ENCODE measurements around the gene ISG15.
"Not testable (repeated sequence)": the region's sequence is repeated elsewhere in the genome, so short reads cannot be mapped to it uniquely, and the experiment has no call there.

ISG15 gene

DNA sequence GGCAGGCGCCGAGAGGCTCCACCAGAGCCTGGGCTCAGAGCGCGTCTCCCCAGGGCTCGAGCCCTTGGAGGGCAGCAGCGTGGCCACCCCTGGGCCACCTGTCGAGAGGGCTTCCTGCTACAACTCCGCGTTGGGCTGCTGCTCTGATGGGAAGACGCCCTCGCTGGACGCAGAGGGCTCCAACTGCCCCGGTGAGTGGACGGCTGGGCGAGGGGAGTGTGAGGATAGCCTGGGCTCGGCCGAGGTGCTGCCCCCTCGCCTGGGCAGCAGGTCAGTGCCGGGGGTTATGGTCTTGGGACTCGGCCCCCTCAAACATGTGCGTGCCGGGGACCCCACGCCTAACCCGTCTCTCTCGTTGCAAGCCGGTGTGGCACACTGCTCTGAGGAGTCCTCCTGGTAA, 33.5 kb downstream of the ISG15 start:
- DNase-seq, result no peak

DNA sequence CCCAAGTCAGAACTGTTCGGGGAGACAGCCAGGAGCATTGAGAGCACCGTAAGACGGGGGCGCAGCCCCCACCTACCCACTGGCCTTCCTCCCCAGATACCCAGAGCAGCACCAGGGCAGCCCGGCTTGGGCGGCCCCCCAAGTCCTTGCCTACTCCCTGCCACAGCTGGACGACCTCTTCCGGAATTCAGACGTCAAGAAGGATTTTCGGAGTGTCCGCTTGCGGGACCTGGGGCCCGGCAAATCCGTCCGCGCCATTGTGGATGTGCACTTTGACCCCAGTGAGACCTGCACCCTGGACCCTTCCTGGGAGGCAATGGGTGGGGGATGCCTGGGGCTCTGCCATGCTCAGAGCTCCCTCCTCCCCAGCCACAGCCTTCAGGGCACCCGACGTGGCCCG, 34.1 kb downstream of the ISG15 start:
- no peak for DNase-seq

DNA sequence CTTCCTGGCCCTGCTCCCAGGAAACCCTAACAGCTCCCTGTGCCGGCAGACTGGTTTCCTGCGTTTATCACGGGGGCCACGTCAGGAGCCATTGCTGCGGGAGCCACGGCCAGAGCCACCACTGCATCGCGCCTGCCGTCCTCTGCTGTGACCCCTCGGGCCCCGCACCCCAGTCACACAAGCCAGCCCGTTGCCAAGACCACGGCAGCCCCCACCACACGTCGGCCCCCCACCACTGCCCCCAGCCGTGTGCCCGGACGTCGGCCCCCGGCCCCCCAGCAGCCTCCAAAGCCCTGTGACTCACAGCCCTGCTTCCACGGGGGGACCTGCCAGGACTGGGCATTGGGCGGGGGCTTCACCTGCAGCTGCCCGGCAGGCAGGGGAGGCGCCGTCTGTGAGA, 34.7 kb downstream of the ISG15 start:
- DNase-seq, result no peak

DNA sequence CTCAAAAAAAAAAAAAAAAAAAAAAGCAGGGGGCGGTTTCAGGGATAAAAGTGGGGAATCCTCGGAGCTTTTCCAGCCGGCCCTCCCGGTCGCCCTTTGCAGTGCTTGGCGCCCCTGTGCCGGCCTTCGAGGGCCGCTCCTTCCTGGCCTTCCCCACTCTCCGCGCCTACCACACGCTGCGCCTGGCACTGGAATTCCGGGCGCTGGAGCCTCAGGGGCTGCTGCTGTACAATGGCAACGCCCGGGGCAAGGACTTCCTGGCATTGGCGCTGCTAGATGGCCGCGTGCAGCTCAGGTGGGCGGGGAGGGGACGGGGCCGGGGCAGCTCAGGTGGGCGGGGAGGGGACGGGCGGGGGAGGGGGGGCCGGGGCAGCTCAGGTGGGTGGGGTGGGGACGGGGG, 35.5 kb downstream of the ISG15 start:
- no peak for DNase-seq

DNA sequence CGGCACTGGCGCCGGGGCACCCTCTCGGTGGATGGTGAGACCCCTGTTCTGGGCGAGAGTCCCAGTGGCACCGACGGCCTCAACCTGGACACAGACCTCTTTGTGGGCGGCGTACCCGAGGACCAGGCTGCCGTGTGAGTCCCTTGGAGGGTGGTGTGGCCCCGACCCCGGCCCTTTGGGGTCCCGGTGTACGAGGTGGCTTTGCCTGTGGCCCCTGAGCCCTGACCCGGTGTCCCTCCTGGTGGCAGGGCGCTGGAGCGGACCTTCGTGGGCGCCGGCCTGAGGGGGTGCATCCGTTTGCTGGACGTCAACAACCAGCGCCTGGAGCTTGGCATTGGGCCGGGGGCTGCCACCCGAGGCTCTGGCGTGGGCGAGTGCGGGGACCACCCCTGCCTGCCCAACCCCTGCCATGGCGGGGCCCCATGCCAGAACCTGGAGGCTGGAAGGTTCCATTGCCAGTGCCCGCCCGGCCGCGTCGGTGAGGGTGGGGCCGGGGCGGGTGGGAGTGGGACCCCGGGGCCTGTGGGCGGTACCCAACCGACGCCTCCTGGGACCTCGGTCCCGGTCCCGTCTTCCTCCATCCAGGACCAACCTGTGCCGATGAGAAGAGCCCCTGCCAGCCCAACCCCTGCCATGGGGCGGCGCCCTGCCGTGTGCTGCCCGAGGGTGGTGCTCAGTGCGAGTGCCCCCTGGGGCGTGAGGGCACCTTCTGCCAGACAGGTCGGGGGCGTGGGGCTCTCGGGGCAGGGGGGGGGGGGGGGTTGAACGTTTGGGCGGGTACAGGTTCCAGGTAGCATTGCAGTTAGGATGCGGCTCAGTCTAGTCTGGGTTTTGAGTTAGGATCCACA, 36.2 kb downstream of the ISG15 start:
- no peak for DNase-seq

DNA sequence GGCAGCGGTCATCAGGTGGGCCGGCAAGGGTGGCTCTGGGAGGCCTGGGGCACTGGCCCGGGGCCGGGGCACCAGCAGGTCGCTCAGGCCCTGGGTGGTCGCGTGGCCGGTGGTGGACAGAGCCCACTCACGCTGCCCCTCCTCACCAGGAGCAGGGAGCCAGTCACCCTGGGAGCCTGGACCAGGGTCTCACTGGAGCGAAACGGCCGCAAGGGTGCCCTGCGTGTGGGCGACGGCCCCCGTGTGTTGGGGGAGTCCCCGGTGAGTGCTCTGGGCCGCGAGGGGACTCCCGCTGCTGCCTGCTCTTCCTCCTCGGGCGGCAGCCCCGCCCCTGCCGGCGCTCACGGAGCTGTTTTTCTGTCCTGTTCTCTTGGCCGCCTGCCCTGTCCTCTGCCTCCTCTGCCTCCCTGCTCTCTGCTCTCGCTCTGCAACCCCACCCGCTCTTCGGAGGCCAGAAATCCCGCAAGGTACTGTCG, 37.3 kb downstream of the ISG15 start:
- DNase-seq, result no peak

DNA sequence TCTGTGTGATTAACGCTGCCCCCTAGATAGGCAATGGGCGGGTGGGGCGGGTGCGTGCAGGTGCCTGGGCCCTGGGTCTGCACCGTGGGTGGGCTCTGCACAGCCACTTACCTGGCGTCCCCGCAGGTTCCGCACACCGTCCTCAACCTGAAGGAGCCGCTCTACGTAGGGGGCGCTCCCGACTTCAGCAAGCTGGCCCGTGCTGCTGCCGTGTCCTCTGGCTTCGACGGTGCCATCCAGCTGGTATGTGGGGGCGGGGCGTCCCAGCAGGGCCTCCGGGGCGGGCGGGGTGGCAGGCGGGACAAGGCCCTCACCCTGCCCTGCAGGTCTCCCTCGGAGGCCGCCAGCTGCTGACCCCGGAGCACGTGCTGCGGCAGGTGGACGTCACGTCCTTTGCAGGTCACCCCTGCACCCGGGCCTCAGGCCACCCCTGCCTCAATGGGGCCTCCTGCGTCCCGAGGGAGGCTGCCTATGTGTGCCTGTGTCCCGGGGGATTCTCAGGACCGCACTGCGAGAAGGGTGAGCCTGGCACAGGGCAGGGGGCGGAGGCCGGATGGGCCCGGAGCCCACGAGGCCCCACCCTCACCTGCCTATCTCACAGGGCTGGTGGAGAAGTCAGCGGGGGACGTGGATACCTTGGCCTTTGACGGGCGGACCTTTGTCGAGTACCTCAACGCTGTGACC, 38.0 kb downstream of the ISG15 start:
- no peak for DNase-seq

DNA sequence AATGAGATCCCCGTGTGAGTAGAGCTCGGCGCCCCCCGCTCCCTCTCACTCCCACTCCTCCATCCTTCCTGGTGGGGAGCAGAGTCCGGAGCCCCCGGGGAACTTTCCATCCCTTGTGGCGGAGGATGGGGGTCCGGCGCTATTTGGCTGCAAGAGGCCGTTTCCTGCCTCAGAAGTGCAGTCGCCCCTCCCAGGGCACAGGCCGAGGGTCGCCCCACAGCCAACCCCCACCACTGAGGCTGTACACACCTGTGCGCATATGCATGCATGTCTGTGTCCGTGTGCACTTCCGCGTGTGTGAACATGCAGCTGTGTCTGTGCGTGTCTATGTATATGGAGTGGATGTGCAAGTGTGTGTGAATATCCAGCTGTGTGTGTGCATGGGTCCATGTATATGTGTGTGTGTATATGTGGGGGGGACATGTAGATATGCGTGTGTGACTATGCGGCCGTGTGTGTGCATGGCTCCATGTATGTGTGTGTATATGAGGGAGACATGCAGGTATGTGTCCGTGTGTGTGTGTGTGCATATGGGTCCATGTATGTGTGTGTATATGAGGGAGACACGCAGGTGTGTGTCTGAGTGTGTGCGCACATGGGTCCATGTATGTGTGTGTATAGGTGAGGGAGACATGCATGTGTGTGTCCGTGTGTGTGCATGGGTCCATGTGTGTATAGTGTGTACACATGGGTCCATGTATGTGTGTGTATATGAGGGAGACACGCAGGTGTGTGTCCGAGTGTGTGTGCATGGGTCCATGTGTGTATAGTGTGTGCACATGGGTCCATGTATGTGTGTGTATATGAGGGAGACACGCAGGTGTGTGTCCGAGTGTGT, 38.9 kb downstream of the ISG15 start:
- DNase-seq, result no peak

DNA sequence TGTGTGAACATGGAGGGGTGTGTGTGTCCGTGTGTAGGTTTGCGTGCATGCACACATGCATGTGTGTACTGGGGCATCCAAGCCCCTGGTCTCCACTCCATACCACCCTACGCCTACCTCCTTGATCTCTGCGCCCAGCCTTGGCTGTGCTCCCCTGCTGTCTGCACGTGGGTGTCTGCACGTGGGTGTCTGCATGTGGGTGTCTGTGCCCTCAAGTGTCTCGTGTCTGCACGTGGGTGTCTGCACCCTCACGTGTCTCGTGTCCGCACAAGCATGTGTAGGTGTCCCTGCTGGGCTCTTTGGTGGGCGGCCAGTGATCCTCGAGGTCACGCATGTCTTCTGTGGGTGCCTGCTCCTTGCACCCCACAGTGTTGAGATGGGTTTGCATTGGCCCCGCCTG, 39.7 kb downstream of the ISG15 start:
- DNase-seq, result no peak

DNA sequence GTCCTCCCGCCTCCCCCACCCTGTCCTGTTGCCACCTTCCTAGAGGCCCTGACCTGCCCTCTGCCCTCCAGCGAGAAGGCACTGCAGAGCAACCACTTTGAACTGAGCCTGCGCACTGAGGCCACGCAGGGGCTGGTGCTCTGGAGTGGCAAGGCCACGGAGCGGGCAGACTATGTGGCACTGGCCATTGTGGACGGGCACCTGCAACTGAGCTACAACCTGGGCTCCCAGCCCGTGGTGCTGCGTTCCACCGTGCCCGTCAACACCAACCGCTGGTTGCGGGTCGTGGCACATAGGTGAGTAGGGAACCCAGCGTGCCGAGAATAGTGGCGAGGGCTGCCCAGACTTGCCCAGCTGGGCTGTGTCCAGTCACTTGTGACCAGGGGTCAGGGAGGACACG, 40.4 kb downstream of the ISG15 start:
- DNase-seq, result no peak

DNA sequence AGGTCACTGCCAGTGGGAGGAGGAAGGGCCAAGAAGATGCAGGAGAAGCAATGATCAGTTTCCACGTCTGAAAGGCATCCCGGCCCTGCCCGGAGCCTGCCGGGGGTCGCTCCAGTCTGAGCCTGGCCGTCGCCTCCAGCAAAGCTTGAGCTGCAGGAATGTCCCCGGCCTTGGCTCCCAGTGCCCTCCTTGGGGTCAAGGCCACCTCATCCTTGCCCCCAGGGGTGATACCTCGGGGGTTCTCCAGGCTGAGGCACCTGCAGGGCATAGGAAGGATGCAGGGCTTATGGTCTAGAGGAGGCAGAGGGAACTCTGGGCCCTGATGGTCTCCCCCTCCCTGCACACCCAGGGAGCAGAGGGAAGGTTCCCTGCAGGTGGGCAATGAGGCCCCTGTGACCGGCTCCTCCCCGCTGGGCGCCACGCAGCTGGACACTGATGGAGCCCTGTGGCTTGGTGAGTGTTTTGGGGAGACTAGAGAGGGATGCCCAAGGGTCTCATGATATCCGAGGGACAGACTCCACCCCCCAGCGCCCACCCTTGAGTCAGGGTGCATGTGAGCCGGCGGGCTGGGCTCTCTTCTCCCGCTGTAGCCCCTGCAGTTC, 40.9 kb downstream of the ISG15 start:
- no peak for DNase-seq

DNA sequence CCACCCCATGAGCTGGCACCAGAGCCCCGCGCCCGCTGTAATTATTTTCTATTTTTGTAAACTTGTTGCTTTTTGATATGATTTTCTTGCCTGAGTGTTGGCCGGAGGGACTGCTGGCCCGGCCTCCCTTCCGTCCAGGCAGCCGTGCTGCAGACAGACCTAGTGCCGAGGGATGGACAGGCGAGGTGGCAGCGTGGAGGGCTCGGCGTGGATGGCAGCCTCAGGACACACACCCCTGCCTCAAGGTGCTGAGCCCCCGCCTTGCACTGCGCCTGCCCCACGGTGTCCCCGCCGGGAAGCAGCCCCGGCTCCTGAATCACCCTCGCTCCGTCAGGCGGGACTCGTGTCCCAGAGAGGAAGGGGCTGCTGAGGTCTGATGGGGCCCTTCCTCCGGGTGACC, 41.7 kb downstream of the ISG15 start:
- no peak for DNase-seq

DNA sequence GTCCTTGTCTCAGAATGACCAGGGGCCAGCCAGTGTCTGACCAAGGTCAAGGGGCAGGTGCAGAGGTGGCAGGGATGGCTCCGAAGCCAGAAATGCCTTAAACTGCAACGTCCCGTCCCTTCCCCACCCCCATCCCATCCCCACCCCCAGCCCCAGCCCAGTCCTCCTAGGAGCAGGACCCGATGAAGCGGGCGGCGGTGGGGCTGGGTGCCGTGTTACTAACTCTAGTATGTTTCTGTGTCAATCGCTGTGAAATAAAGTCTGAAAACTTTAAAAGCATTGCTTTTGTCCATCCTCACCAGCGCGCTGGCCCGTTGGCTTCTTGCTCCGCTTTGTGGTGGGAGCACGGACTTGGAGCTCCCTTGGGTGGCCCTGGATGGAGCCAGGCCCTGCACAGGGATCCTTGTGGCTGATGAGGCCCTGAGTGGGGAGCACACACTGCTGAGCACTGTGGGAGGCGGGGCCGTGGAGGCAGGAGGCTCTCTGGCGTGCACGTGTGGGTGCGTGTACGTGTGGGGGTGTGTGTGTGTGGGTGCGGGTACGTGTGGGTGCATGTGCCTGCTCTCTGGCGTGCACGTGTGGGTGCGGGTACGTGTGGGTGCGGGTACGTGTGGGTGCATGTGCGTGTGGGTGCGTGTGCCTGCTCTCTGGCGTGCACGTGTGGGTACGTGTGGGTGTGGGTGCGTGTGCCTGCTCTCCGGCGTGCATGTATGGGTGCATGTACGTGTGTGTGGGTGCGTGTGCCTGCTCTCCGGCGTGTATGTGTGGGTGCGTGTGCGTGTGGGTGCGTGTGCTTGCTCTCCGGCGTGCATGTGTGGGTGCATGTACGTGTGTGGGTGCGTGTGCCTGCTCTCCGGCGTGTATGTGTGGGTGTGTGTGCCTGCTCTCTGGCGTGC, 42.8 kb downstream of the ISG15 start:
- DNase-seq, result no peak

DNA sequence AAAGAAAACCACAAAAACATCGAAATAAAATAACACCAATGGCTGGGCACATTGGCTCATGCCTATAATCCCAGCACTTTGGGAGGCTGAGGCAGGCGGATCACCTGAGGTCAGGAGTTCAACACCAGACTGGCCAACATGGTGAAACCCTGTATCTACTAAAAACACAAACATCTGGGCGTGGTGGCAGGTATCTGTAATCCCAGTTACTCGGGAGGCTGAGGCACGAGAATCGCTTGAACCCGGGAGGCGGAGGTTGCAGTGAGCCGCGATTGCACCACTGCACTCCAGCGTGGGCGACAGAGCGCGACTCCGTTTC, 44.4 kb downstream of the ISG15 start:
- DNase-seq, result not testable (repeated sequence)

DNA sequence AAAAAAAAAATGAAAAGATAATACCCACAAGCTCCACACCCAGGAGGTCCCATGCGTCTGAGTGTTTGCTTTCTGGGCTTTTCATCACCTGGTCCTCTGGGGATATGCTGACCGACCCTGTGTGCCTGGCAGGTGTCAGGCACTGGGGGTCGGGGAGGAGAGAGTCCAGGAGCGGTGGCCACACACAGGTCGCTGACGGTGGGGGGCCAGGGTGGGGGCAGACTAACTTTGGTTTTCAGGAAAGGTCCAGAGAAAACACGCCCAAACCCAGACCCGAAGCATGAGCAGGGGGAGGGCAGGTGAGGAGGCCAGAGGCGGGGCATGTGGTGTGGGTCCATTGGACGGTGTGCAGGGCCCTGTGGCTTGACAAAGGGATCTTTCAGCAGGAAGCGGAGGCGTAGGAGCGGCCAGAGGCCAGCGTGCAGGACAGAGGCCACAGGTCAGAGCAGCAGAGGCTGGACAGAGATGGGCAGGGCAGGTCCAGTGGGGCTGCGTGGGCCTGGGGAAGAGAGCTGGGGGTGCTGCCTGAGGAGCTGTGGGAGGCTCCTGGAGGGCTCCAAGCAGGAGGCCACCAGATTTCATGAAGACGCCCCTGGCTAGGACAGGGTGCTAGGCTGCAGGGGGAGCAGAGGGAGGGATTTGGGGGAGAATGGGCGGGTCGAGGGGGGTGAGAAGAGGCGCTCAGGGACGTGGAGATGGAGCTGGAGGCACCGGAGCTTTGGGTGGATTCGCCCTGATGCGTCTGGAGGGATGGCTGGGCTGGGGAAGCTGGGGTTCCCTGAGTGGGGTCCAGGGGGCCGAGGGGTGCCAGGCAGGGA, 45.0 kb downstream of the ISG15 start:
- no peak for DNase-seq

DNA sequence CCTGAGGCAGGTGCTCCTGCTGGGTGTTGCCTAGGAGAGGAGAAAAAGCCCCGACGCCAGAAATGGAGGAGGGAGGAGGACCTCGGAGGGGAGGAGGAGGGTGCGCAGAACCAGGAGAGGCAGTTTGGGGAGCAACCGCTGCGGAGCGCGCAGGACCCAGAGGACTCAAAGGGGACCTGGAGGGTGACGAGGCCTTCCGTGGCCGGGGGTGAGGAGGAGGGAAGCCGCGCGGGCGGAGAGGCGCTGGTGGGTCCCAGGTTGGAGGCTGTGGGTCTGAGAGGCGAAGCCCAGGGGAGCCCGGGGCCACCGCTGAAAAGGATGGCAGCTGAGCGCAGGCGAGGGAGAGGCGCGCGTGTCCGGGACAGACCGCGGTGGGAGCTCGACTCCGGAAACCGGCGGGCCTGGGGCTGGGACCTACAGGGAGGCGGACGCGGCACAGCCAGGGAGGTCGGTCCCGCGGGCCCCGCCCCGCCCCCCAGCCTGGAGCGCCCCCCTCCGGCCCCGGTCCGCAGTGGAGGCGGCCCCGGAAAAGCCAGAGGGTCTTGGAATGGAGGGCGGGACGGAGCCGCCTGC, 45.7 kb downstream of the ISG15 start:
- no peak for DNase-seq

DNA sequence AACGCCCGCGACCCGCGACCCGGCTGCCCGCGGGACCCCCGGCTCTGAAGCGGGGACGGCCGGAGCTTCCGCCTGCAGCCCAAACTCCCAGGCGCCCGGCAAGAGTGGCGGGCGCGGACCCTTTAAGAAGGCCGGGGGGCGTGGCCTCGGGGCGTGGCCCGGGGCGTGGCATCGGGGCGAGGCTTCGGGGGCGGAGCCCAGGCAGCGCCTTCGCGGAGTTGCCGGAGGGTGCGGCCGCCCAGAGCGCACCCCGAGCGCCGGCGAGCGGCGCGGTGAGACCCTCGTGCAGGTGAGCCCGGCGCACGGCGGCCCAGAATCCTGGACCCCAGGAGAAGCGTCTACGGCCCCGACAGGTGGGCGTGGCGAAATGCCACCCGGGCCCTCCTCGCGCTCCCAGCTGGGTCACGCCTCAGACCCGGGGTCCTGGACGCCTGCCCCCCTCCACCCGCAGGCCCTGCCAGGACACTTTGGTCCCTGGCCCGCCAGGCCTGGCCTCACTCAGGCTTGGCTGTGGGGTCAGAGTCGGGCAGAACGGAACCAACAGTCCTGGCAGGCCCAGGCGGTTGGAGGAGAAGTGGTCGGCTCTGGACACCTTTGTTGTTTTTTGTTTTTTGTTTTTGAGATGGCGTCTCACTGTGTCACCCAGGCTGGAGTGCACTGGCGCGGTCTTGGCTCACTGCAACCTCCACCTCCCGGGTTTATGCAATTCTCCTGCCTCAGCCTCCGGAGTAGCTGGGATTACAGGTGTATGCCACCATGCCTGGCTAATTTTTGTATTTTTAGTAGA, 46.4 kb downstream of the ISG15 start:
- DNase-seq, result peak; percentile 76

DNA sequence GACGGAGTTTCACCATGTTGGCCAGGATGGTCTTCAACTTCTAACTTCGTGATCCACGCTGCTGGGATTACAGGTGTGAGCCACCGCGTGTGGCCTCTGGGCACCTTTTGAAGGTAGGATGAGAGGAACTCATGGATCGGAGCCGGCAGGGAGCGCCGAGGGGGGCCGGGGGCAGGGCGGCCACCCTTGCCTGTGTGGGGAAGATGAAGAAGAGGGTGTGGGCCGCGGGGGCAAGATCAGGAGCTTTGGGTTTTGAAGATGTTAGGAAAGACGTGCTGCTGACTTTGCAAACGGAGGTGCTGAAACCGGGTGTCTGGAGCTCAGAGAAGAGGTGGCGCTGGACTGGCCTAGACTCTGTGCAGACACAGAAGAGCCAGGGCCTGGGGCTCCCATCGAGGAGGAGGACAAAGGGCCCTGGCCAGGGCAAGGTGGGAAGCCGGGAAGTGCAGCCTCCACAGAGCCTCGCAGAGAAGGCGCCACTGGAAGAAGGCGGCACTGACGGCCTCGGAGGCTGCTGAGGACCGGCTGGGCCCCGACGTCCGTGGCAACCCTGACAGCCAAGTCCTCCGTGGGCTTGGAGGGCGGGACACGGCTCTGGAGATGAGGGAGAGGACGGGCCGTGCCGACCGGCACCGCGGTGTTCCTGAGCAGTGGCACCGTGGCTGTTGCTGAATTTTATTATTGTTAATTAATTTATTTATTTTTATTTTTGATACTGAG, 47.1 kb downstream of the ISG15 start:
- no peak for DNase-seq

DNA sequence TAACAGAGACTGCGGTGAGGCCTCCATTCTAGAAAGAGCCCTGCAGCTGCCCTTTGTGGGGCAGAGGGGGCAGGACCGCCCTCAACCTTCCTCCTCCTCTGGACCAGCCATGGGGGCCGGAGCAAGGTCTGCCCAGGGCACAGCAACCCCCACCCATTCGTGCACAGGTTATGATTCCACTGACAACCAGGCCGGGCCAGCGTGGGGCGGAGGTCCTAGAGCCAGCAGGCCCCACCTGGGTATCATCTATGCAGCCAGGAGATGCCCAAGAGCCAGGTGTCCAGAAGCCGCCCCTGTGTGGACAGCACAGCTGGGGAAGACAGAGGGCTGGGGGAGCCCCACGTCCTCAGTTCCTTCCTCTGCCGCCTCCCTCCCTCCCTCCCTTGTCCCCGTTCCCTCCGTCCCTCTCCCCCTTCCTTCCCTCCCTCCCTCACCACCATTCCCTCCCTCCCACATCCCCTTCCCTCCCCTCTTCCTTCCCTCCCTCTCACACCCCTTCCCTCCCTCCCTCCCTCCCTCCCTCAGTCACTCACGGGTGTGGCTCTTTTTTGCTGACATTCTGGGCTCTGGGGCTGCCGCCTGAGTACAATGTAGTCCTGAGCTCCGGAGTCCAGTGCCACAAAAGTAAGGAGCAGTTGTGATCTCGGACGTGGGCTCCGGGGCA, 48.5 kb downstream of the ISG15 start:
- no peak for DNase-seq

Measured in DMS153 (cell line).